ENCODE data around the gene PFAS.
A peak's percentile ranks its signal among the peaks of the same experiment; 100 is the strongest.

PFAS gene

DNA sequence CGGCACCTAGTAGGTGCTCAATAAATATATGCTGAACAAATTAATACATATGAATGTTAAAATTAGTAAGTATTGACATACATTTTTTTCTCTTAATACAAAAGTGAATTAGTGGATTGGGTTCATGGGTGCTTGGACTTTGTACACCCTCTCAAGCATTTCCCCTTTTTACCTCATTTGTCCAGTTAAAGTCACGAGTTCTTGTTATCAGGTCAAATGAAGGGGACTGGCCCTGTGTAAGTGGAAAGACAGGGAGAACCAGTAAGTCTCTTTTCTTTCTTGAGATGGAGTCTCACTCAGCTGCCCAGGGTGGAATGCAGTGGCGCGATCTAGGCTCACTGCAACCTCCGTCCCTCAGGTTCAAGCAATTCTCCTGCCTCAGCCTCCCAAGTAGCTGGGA, 25.7 kb downstream of the PFAS start:
- DNase-seq (ENCODE audit: low read depth), result no peak
- peaks cover 9% of the 10 kb centered on the region for H3K4me1 ChIP-seq (ENCODE audit: control insufficient read depth, insufficient read depth, low read length)
- H3K4me3 ChIP-seq (ENCODE audit: low read length), result no peak overlapping the region
- H3K9me3 ChIP-seq (ENCODE audit: control insufficient read depth, low read length), result no peaks in the 10 kb centered on the region
- peaks cover 6% of the 10 kb centered on the region for H3K36me3 ChIP-seq (ENCODE audit: control insufficient read depth, insufficient read depth, low read length, severe bottlenecking)
- no peak overlapping the region for H3K9ac ChIP-seq (ENCODE audit: low read length)
- H3K27me3 ChIP-seq (replicated peaks; ENCODE audit: control insufficient read depth, insufficient read depth, low read length), result no peaks in the 10 kb centered on the region

DNA sequence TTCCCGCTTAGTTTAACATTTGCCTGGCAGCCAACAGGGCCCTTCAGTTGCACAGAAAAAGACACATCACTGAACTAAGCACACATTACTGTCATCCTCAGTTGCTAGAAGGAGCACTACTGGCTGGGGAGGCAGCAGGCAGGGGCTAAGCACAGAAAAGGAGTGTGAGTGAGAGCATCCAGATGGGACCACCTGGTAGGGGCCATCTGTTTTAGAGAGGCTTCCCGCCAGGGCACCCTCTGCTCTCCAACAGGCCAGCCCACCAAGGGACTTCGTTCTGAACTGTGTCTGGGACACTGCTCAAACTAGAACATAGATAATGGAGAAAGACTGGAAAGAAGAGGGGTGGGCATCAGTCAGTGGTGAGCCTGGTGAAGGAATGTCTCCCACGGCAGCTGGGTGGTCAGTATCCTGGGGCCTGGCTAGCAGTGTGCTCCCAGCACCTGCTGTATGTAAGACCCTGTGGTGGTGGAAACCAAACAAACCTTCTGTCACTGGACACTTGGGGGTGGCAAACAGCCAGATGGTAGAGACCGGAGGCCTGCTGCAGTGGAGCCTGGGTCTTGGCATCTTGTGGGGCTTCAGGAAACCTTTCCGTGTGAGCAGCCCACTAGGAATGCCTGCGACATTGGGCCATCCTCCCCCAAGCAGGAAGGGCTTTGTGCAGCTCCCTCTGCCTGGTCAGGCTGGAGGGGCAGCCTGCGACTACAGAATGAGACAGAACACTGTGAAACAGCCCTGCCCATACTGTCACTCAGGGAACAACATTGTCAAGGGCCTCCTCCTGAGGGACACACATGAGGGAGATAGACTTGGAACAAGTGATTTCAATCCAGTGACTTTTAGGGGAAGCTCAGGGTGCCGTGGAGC, 26.6 kb downstream of the PFAS start:
- no peaks in the 10 kb centered on the region for H3K36me3 ChIP-seq (ENCODE audit: control insufficient read depth, insufficient read depth, low read length, severe bottlenecking)
- peaks cover 12% of the 10 kb centered on the region for H3K4me1 ChIP-seq (ENCODE audit: control insufficient read depth, insufficient read depth, low read length)
- no peak overlapping the region for H3K9ac ChIP-seq (ENCODE audit: low read length)
- H3K27me3 ChIP-seq (replicated peaks; ENCODE audit: control insufficient read depth, insufficient read depth, low read length), result no peaks in the 10 kb centered on the region
- no peaks in the 10 kb centered on the region for H3K9me3 ChIP-seq (ENCODE audit: control insufficient read depth, low read length)
- H3K4me3 ChIP-seq (ENCODE audit: low read length), result no peak overlapping the region
- no peak for DNase-seq (ENCODE audit: low read depth)

DNA sequence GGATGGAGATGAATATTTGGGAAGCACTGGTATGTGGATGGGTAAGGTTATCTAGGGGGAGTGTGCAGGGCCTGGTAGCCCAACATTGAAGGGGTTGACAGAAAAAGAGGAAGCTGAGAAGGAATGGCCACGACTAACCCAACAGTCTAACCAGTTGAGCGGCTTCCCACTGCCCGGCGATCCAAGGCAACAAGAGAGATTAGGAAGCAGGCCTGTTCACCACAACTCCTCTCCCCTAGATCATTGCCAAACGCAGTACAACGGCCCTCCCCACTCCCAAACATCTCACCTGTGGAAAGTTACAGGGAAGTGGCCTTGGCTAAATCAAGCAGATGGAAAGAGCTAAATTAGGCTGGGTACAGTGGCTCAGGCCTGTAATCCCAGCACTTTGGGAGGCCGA, 28.2 kb downstream of the PFAS start:
- no peak overlapping the region for H3K9ac ChIP-seq (ENCODE audit: low read length)
- H3K9me3 ChIP-seq (ENCODE audit: control insufficient read depth, low read length), result no peaks in the 10 kb centered on the region
- no peak for DNase-seq (ENCODE audit: low read depth)
- no peak overlapping the region for H3K4me3 ChIP-seq (ENCODE audit: low read length)
- H3K36me3 ChIP-seq (ENCODE audit: control insufficient read depth, insufficient read depth, low read length, severe bottlenecking), result no peaks in the 10 kb centered on the region
- peaks cover 15% of the 10 kb centered on the region for H3K4me1 ChIP-seq (ENCODE audit: control insufficient read depth, insufficient read depth, low read length)
- no peaks in the 10 kb centered on the region for H3K27me3 ChIP-seq (replicated peaks; ENCODE audit: control insufficient read depth, insufficient read depth, low read length)

DNA sequence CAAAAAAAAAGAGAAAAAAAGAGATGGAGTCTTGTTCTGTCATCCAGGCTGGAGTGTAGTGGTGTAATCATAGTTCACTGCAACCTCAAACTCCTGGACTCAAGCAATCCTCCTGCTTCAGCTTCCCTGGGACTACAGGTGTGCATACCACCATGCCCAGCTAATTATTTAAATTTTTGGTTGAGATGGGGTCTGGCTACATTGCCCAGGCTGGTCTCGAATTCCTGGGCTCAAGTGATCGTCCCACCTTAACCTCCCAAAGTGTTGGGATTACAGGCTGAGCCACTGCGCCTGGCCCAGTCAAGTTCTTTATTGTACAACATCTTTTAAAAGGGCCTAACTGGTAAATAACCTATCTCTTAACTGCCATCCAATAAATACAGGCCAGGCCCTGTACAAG, 33.3 kb downstream of the PFAS start:
- H3K9ac ChIP-seq (ENCODE audit: low read length), result no peak overlapping the region
- H3K36me3 ChIP-seq (ENCODE audit: control insufficient read depth, insufficient read depth, low read length, severe bottlenecking), result no peaks in the 10 kb centered on the region
- H3K4me3 ChIP-seq (ENCODE audit: low read length), result no peak overlapping the region
- no peak for DNase-seq (ENCODE audit: low read depth)
- no peaks in the 10 kb centered on the region for H3K27me3 ChIP-seq (replicated peaks; ENCODE audit: control insufficient read depth, insufficient read depth, low read length)
- H3K9me3 ChIP-seq (ENCODE audit: control insufficient read depth, low read length), result no peaks in the 10 kb centered on the region
- peaks cover 21% of the 10 kb centered on the region for H3K4me1 ChIP-seq (ENCODE audit: control insufficient read depth, insufficient read depth, low read length)

DNA sequence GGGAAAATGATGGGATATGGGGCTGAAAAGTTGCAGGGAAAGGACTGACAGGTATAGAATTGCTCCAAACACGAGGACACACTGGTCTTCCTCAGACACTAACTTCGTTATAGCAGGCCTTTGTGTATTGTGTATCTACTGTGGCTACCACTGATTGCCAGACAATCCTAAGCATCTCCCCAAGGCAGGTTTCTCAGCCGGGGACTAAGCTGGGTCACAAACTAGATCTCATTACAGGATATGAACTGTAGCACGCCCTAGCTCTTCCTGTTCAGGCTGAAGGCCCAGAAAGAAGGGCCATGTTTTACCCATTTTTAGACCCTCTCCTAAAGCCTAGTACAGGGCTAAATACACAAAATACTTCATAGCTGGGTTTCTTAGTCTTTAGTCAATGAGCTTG, 34.3 kb downstream of the PFAS start:
- Histone ChIP-seq H3K9ac (ENCODE audit: low read length) (no peak overlapping the region), H3K4me1 (ENCODE audit: control insufficient read depth, insufficient read depth, low read length) (peaks cover 26% of the 10 kb centered on the region), H3K9me3 (ENCODE audit: control insufficient read depth, low read length) (no peaks in the 10 kb centered on the region), H3K4me3 (ENCODE audit: low read length) (no peak overlapping the region), H3K27me3 (replicated peaks; ENCODE audit: control insufficient read depth, insufficient read depth, low read length) (no peaks in the 10 kb centered on the region), H3K36me3 (ENCODE audit: control insufficient read depth, insufficient read depth, low read length, severe bottlenecking) (no peaks in the 10 kb centered on the region)
- no peak for DNase-seq (ENCODE audit: low read depth)

DNA sequence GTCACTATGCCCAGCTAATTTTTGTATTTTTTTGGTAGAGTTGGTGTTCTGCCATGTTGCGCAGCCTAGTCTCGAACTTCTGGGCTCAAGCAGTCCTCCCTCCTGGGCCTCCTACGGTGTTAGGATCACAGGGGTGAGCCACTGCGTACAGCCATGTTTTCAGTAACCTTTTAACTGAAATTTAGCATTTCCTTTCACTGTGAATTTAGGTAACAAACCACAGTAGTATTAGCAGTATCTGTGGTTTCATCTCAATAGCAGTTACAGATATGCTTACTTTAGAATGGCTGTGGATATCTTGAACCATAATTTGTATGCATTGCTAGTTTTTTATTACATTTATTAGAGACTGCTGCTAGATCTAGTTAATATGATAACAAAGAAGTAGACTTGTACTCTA, 35.0 kb downstream of the PFAS start:
- H3K9me3 ChIP-seq (ENCODE audit: control insufficient read depth, low read length), result no peaks in the 10 kb centered on the region
- H3K4me3 ChIP-seq (ENCODE audit: low read length), result no peak overlapping the region
- no peaks in the 10 kb centered on the region for H3K36me3 ChIP-seq (ENCODE audit: control insufficient read depth, insufficient read depth, low read length, severe bottlenecking)
- H3K9ac ChIP-seq (ENCODE audit: low read length), result no peak overlapping the region
- peaks cover 22% of the 10 kb centered on the region for H3K4me1 ChIP-seq (ENCODE audit: control insufficient read depth, insufficient read depth, low read length)
- no peaks in the 10 kb centered on the region for H3K27me3 ChIP-seq (replicated peaks; ENCODE audit: control insufficient read depth, insufficient read depth, low read length)
- no peak for DNase-seq (ENCODE audit: low read depth)

DNA sequence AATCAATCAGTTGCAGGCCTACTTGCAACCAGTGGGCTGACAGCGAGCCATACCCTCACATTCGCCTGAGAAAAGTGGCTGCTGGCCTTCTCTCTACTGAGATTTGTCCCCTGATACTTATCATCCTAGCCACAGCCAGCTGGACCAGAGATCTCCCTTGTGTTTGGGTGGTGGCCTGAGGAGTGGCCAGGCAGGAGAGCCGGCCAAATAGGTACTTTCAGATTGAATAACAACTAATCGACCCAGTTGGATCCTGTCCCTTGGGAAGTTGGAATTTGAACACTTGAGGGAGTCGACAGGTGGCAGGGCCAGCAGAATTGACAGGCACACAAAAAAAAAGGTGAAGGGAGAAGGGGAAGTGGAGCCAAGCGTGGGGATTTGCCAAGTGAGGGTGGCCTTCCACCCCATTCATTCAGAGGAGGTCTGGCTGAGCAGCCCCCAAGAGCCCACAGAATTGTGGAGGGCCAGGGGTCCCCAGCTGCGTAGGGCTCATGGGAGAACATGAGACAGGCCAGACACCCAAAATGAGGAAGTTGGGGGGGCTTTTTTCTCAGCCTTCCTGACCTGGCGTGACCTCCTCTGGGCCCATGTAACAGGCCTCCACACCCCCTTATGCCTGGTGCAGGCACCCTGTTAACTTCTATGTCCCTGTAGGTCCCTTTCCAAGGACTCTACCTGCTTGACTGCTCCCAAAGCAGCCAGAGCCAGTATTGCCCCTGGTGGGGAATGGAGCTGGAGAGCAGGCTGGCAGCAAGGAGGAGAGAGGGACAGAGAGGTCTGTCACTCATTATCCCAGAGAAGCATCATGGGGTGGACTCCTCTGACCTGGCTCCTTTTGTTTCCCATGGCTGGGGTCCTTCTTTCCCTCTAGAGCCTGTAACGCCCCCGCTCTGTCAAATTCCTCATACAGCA, 36.4 kb downstream of the PFAS start:
- no peak overlapping the region for H3K9ac ChIP-seq (ENCODE audit: low read length)
- H3K4me1 ChIP-seq (ENCODE audit: control insufficient read depth, insufficient read depth, low read length), result peaks cover 25% of the 10 kb centered on the region
- no peak overlapping the region for H3K4me3 ChIP-seq (ENCODE audit: low read length)
- DNase-seq (ENCODE audit: low read depth), result no peak
- H3K27me3 ChIP-seq (replicated peaks; ENCODE audit: control insufficient read depth, insufficient read depth, low read length), result no peaks in the 10 kb centered on the region
- H3K36me3 ChIP-seq (ENCODE audit: control insufficient read depth, insufficient read depth, low read length, severe bottlenecking), result no peaks in the 10 kb centered on the region
- H3K9me3 ChIP-seq (ENCODE audit: control insufficient read depth, low read length), result no peaks in the 10 kb centered on the region

DNA sequence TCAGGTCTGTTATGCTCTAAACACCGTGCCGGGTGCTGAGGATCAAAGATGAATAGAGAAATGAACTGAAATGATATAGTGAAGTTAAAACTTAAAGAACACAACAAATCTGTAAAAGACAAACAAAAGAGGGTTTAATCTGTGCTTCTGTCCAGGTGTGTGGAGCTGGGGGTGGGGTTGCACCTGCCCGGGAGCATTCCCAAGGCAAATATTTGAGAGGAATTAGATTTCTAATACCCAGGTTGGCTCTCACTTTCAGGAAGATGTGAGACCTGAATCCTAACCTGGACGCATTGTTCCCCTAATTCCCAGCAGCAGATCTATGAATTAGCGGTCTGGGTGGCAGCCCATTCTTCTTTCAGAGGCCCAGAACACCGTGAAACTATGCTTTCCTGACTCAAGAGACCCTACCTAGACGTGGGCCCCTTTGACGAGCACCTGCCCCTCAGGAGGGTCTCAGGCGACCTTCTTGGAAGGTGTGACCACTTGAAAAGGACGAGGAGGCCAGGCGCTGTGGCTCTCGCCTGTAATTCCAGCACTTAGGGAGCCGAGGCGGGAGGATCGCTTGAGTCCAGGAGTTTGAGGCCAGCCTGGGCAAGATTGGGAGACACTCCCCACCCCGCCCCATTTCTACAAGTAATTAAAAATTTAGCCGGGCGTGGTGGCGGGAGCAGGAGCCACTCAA, 38.7 kb downstream of the PFAS start:
- Histone ChIP-seq H3K4me1 (ENCODE audit: control insufficient read depth, insufficient read depth, low read length) (peaks cover 27% of the 10 kb centered on the region), H3K36me3 (ENCODE audit: control insufficient read depth, insufficient read depth, low read length, severe bottlenecking) (no peaks in the 10 kb centered on the region), H3K27me3 (replicated peaks; ENCODE audit: control insufficient read depth, insufficient read depth, low read length) (no peaks in the 10 kb centered on the region), H3K4me3 (ENCODE audit: low read length) (peak overlapping the region; percentile 92), H3K9ac (ENCODE audit: low read length) (peak overlapping the region; percentile 91), H3K9me3 (ENCODE audit: control insufficient read depth, low read length) (no peaks in the 10 kb centered on the region)
- DNase-seq (ENCODE audit: low read depth), result peak; percentile 30

DNA sequence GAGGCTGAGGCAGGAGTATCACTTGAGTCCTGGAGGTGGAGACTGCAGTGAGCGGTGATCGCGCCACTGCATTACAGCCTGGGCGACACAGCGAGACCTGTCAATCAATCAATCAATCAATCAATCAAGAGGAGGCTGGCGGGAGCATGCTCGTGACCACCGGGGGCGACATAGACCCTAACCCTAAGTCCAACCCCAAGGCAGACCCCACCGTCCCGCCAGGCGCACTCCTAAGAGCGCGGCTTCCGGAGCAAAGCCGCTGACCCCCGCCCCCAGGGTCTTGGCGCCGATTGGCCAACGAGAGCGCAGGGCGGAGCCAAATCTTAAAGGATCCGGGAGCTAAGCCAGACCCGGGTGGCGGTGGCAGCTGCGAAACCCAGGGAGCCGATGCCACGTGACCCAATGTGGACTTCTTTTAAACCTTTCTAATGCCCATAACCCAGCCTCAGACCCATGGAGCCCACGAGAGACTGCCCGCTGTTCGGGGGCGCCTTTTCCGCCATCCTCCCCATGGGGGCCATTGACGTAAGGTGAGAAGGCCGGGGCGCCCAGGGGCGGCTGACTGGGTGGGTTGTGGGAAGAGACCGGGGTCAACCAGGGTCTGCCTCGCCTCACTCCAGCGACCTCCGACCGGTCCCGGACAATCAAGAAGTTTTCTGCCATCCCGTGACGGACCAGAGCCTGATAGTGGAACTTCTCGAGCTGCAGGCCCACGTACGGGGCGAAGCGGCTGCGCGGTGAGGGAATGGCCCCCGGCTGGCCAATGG, 39.4 kb downstream of the PFAS start, which contains the start of gene RANGRF:
RANGRF (plus strand) TSS at position 335 of the 767 bp plus-strand sequence; CDS start at position 454, 119 bp downstream.
- H3K9me3 ChIP-seq (ENCODE audit: control insufficient read depth, low read length), result no peaks in the 10 kb centered on the region
- peak; percentile 94 for DNase-seq (ENCODE audit: low read depth)
- H3K9ac ChIP-seq (ENCODE audit: low read length), result peak within 1 kb of the TSS; percentile 91
- peak within 1 kb of the TSS; percentile 92 for H3K4me3 ChIP-seq (ENCODE audit: low read length)
- peaks cover 33% of the 10 kb centered on the region for H3K4me1 ChIP-seq (ENCODE audit: control insufficient read depth, insufficient read depth, low read length)
- no peaks in the 10 kb centered on the region for H3K27me3 ChIP-seq (replicated peaks; ENCODE audit: control insufficient read depth, insufficient read depth, low read length)
- no peaks in the 10 kb centered on the region for H3K36me3 ChIP-seq (ENCODE audit: control insufficient read depth, insufficient read depth, low read length, severe bottlenecking)

DNA sequence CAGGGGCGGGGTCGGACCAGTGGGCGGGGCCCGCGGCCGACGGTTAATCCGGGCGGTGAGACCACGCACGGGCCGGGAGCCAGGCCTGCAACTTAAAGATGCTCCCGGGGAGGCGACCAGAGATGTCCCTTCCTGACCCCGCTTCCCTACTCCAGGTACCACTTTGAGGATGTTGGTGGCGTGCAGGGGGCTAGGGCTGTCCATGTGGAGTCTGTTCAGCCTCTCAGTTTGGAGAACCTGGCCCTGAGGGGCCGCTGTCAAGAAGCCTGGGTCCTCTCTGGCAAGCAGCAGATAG, 40.0 kb downstream of the PFAS start:
- Histone ChIP-seq H3K27me3 (replicated peaks; ENCODE audit: control insufficient read depth, insufficient read depth, low read length) (no peaks in the 10 kb centered on the region), H3K4me1 (ENCODE audit: control insufficient read depth, insufficient read depth, low read length) (peaks cover 33% of the 10 kb centered on the region), H3K9me3 (ENCODE audit: control insufficient read depth, low read length) (no peaks in the 10 kb centered on the region), H3K9ac (ENCODE audit: low read length) (peak overlapping the region; percentile 91), H3K4me3 (ENCODE audit: low read length) (peak overlapping the region; percentile 92), H3K36me3 (ENCODE audit: control insufficient read depth, insufficient read depth, low read length, severe bottlenecking) (no peaks in the 10 kb centered on the region)
- DNase-seq (ENCODE audit: low read depth), result no peak

Data from adipocyte (in vitro differentiated cells).